Midbrain (tissue), 1 donor: ENCODE measurements around the gene ASF1A.
"Not testable (repeated sequence)": the region's sequence is repeated elsewhere in the genome, so short reads cannot be mapped to it uniquely, and the experiment has no call there.

ENCODE experiments used
- DNase-seq: peaks from one replicate; lab custom pipeline; 2025; lab: John Stamatoyannopoulos, UW

Gene ASF1A

GRCh38 chr6:118893807-118894424, at the start of gene ASF1A:
Gene ASF1A (plus strand): TSS chr6:118894152. CDS start chr6:118894414, 262 bp downstream.
- peak; percentile 98 for DNase-seq

GRCh38 chr6:118844915-118845314, 49.0 kb upstream of the ASF1A start:
- no peak for DNase-seq

- DNase-seq, result no peak
Observed at GRCh38 chr6:118853408-118853807, 40.5 kb upstream of the ASF1A start.

DNA sequence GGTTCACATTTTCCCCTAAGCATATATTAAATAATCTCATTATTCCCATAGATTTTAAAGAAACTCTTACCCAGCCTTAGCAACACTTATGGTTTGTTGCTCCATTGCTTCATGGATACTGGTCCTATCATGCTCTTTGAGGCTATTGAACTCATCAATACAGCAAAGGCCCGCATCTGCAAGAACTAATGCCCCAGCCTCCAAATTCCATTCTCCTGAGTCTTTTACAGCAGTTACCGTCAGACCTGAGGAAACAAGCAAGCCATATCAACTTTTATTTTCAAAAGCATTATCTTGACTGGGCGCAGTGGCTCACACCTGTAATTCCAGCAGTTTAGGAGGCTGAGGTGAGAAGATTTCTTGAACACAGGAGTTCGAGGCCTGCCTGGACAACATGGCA, 37.7 kb upstream of the ASF1A start:
- DNase-seq, result no peak

GRCh38 chr6:118859517-118860064, 34.4 kb upstream of the ASF1A start:
- no peak for DNase-seq

DNA sequence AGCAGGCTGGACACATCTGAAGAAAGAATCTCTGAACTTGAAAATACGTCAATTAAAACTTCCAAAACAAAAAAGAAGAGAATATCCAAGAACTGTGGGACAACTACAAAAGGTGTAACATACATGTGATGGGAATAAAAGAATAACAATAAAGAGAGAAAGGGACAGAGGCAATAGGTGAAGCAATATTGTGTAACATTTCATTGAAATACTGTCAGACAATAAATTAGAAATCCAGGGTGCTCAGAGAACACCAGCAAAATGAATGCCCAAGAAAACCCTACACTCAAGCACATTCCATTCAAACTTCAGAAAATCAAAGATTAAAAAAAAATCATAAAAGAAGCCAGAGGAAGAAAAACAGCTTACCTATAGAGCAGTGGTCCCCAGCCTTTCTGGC, 33.6 kb upstream of the ASF1A start:
- no peak for DNase-seq

DNA sequence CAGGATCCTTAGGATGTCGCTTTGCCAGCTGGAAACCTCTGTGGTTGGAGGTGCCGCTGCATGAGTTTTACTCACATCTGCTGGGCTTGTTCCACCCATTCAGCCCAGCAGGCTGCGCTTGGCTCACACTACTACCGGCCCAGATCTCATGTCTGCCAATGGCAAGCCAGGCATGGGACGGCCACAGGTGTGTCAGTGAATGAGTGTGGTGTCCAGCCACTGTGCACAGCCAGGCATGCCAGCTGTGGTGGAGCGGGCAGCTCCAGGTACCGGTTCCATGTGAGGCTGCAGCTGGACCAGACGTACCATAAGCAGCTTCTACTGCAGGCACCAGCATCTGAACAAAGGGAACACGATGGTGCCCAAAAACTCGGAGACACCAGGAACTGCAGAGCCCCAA, 33.1 kb upstream of the ASF1A start:
- no peak for DNase-seq

DNA sequence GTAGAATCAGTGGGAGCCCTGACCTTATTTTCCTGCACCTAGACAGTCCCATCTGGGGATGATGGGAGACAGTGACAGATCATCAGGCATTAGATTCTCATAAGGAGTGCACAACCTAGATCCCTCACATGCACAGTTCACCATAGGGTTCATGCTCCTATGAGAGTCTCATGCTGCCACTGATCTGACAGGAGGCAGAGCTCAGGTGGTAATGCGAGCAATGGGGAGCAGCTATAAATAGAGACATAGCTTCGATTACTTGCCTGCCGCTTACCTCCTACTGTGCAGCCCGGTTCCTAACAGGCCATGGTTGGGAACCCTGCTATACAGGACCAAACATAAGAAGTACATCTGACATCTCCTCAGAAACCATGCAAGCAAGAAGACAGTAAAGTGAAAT, 31.5 kb upstream of the ASF1A start:
- no peak for DNase-seq

DNA sequence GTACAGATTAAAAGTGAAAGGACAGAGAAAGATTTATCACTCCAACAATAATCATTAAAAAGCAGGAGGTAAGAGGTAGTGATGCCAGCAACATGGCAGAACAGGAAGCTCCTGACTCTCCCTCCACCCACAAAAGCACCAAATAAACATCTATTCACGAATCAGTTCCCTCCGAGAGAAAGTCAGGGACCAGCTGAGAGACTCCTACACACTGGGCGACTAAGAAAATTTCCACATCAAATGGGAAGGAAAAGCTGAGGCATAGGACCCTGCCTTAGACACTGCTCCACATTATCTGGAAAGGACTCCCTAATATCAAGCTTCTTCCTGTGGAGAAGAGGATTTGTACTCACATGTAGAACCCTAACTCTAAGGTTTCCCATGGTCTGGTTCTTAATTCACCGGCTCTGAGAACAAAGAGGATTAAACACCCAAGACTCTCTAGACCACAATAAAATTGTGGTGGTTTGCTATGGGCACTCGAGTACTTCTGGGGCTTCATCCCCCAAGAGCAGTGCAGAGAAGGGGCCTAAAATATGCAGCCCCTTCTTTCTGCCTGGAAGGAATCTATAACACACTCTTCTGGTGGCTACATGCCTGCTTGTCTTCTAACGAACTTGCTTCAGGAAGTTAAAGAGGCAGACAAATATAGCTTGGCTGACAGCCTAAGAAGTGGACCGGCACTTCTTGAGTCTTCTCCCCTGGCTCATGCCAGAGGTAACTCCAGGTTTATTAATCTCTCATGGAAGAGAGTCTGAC, 29.4 kb upstream of the ASF1A start:
- DNase-seq, result no peak

- no peak for DNase-seq
Observed at GRCh38 chr6:118865100-118865391, 28.9 kb upstream of the ASF1A start.

DNA sequence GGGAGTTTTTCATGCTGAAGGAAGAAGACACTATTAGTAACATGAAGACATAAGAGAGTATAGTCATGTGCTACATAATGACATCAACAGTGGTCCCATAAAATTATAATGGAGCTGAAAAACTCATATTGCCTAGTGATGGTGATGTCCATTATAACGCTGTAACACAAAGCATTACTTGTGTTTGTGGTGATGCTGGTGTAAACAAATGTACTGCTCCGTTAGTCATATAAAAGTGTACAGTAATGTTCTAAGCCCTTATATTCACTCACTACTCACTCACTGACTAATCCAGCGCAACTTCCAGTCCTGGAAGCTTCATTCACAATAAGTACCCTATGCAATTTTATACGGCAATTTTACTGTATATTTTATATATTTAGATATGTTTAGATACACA, 26.8 kb upstream of the ASF1A start:
- DNase-seq, result no peak

DNA sequence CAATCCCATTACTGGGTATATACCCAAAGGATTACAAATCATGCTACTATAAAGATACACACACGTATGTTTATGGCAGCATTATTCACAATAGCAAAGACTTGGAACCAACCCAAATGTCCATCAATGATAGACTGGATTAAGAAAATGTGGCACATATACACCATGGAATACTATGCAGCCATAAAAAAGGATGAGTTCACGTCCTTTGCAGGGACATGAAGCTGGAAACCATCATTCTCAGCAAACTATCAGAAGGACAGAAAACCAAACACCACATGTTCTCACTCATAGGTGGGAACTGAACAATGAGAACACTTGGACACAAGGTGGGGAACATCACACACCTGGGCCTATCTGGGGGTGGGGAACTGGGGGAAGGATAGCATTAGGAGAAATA, 25.1 kb upstream of the ASF1A start:
- DNase-seq, result not testable (repeated sequence)

GRCh38 chr6:118869350-118869749, 24.6 kb upstream of the ASF1A start:
- DNase-seq, result no peak

DNA sequence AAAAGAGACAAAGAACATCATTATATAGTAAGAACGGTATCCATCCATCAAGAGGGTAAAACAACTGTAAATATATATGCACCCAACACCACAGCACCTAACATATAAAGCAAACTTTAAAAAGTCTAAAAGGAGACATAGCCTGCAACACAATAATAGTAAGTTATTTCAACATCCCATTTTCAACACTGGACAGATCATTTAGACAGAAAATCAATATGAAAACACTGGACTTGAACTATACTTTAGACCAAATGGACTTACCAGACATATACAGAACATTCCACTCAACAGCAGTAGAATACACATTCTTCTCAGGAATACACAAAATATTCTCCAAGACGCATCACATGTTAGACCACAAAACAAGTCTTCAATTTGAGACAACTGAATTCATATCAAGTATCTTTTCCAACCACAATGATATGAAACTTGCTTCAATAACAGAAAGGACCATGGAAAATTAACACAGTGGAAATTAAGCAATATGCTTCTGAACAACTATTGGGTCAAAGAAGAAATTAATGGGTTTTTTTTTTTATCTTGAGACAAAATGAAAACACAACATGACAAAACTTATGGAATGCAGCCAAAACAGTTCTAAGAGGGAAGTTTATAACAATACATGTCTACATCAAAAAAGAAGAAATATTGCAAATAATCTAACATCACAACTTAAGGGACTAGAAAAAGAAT, 23.9 kb upstream of the ASF1A start:
- no peak for DNase-seq

- no peak for DNase-seq
Observed at GRCh38 chr6:118871331-118871730, 22.6 kb upstream of the ASF1A start.

- DNase-seq, result no peak
Observed at GRCh38 chr6:118872318-118872717, 21.6 kb upstream of the ASF1A start.

GRCh38 chr6:118872726-118873125, 21.2 kb upstream of the ASF1A start:
- no peak for DNase-seq

- DNase-seq, result no peak
Observed at GRCh38 chr6:118873239-118873638, 20.7 kb upstream of the ASF1A start.

- no peak for DNase-seq
Observed at GRCh38 chr6:118875672-118876071, 18.3 kb upstream of the ASF1A start.

DNA sequence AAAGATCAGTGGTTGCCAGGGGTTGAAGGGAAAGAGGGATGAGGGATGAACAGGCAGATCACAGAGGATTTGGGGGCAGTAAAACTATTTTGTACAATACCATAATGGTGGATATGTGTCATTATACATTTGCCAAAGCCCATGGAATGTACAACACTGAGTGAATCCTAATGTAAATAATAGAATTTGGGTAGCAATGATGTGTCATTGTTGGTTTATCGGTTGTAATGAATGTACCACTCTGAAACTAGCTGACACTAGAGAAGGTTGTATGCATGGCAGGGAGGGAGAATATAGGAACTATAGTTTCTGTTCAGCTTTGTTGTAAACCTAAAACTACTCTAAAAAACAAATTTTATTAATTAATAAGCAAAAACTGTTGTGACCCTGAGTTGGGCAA, 17.8 kb upstream of the ASF1A start:
- DNase-seq, result no peak

DNA sequence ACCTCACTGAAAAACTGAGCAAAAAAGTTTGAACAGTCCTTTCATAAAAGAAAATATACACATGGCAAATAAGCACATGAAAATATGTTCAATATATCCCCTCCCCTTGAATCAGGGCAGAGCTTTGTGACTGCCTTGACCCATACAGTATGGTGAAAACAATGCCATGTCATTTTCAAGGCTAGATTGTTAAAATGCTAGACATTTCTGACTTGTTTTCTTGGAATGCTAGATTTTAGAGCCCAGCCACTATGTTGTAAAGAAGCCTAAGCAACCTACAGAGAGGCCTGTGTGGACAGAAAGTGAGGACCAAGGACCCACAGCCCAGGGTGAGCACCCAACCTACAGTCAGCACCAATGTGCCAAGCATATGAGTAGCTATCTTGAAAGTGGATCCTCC, 17.1 kb upstream of the ASF1A start:
- DNase-seq, result no peak

- no peak for DNase-seq
Observed at GRCh38 chr6:118877806-118878205, 16.1 kb upstream of the ASF1A start.
